GM19238 (cell line): ENCODE results near the gene FANCL.
"Not testable (repeated sequence)": the region's sequence is repeated elsewhere in the genome, so short reads cannot be mapped to it uniquely, and the experiment has no call there.

ENCODE experiments used
- DNase-seq: peaks from one replicate; pipeline ENCODE4 v3.0.0; 2011; ENCODE audit warnings: low spot score; ENCODE audit not compliant: insufficient read length

The FANCL gene

DNA sequence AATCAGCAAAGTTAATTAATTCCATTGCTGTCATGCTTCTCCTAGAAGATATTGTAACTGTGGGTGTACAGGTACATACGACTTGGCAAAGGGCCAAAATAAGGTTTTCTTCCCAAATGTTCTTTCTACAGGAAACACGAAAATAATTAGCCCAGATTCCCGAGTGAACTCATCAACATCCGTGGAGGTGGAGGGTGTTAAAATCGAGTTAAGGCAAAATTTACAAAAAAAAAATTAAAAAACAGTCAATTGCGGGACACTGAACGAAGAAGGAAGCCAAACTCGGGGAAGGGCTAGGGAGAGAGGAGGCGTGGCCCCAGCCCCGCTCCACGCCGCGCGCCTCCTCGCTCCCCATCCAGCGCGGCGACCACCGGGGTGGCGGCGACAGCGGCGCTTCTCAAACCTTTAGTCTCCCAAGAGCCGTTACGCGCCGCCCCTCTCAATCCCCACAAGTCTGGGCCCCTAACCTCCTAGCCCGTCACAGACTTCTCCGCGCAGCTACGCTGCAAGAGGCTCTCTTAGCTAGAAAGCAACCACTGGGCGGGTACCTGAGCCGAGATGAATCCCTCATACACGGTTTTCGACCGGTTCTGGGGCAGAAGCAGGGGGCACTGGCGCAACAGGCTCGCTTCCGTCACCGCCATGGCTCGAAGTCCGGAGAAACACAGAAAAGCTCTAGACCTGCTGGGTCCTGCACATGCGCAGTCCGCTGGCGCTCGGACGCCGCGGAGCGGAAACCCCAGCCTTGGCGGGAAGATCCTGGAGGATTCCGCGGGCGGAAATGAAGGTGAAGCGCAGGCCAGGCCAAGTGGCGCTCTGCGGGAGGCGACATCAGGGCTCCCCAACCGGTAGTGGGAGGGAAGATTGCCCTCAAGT, at the start of gene FANCL:
Gene FANCL (minus strand): TSS at position 656 of the 876 bp plus-strand sequence. CDS start 12 bp downstream, at position 644.
- DNase-seq: peak; percentile 72

GRCh38 chr2:58289029-58289428, 47.9 kb upstream of the FANCL start:
- DNase-seq: no peak

- DNase-seq: no peak
These were observed 42.8 kb upstream of the FANCL start for GRCh38 chr2:58283931-58284330.

DNA sequence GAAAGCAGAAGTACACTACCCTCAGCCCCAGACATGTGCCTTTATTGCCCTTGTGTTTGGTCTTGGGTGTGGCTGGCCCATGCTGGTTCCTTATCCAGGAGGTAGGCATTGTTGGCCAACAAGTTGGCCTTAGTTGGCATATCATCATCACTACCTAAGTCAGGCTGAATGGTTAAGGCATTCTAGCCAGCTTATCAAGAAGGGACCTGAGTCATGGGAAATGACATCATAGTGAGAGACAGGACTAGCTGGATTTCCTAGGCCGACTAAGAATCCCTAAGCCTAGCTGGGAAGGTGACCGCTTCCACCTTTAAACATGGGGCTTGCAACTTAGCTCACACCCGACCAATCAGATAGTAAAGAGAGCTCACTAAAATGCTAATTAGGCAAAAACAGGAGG, 34.0 kb upstream of the FANCL start:
- not testable (repeated sequence) for DNase-seq

DNA sequence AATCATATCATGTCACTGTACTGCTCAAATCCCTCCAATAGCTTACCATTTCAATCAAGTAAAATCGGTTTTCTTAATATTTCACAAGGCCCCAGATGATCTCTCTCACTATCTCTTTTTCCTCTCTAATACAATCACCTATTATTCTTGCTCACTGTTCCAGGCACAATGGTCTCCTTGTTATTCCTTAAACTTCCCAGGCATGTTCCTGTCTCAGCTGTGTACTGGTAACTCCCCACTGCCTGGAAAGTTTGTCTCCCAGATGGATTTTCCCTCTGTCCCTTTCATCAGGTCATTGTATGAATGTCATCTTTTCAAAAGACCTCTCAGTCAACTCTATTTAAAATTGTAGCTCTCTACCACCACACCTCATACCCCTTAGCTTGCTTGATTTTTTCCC, 30.7 kb upstream of the FANCL start:
- DNase-seq: no peak

DNA sequence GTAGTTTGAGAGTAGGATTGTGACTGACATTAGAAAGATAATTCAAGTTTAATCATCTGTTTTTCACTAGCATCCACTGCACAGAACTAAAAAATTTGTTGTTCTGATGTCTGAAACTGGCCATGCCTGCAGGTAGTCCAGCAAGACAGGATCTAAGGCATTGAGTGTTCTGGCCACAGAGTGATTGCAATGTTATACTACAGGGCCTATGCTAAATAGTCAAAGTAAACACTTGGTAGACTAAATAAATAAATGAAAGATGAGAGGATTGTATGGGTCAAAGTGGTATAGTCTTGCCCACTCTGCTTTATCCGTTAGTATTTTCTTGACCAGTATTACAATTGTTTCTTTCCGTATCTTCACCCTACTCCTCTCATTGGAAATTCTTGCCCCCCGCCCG, 27.6 kb upstream of the FANCL start:
- DNase-seq: no peak

DNA sequence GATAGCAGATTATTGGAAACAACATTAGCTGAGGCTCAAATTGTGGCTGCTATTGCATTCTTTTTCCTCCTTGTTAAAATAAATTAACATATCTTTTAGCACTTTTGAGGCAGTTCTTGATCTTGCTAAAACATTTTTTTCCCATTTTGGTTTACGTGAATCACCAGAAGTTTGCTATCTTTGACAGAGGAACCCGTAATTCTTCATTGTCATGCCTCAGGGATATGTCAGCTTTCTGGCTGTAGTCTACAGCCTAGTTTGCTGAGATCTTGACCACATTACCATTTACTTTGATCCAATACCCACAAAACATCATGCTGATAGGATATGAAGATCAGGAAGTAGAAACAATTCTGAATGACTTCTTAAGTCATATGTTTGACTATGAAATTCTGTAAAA, 25.1 kb upstream of the FANCL start:
- no peak for DNase-seq

DNA sequence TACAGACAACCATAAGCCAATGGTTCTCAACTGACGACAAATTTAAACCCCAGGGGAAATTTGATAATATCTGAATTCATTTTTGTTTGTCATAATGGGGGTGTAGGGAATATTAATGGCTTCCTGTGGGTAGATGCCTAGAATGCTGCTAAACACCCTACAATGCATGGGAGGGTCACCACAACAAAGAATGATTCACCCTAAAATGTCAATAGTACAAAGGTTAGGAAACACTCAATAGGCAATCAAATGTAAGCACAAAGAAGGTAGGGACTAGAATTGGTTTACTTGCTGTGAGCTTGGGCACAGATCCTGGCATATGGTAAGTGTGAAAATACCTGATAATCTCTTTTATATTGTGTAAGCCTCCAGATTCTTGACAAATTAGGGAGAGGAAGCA, 20.1 kb upstream of the FANCL start:
- no peak for DNase-seq

DNA sequence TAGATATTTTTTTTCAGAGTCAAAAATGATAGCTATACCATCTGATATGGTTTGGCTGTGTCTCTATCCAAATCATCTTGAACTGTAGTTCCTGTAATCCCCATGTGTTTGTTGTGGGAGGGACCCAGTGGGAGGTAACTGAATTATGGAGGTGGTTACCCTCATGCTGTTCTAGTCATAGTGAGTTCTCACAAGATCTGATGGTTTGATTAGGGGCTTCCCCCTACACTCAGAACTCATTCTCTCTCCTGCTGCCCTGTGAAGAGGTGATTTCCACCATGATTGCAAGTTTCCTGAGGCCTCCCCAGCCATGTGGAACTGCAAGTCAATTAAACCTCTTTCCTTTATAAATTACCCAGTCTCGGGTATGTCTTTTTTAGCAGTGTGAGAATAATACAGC, 17.3 kb upstream of the FANCL start:
- DNase-seq: not testable (repeated sequence)

- DNase-seq: not testable (repeated sequence)
These were observed 10.4 kb upstream of the FANCL start for GRCh38 chr2:58251331-58252201.

DNA sequence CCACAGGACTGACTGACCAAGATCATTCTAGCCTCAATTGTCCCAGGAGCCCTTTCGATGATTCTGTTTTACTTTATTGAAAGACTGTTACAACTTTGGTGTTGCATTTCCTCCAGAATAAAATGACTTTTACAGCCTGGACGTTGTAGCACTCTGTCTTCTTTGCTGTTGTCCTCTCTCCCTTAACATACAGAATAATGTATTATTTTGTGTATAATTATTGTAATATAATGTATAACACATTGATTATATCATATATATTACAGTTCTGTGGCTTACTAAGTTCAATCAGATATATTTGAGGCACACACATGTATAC, 380 bp upstream of the FANCL start:
- no peak for DNase-seq

DNA sequence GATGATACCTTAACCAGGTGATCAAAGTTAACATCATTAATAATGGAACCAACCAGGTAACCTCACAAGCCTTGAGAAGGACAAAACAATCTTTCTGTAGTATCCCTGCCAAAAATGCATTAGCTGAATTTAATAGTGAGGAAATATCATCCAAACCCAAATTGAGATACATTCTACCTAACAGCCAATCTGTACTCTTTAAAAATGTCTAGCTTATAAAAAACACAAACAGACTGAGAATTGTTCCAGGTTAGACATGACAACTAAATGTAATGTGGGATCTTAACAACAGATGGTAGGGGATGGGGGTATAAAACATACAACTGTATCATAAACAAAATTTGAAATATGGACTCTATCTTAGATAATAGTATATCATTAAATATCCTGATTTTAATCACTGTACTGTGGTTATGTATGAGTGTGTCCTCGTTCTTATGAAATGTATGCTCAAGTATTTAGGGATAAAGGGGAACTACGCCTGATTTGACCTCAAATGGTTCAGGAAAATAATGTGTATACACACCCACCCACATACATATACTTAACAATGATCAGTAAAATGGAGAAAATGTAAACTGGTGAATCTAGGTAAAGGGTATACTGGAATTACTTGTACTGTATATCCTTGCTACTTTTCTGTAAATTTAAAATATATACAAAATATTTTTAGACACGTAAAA, 1.7 kb downstream of the FANCL start:
- DNase-seq: no peak

DNA sequence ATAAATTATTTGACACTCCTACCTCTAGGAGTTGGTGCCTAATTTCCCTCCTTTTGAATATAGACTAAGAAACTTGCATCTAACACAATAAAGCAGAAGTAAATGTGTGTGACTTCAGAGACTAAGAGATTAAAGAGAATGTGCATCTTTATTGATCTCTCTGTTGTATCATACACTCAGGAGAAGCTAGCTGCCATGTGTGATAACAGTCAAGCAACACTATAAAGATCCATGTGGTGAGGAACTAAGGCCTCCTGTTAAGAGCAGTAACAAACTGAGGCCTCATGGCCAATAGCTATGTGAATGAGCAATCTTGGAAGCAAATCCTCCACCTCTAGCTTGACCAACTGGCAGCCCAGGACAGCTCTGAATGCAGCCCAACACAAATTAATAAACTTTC, 3.4 kb downstream of the FANCL start:
- DNase-seq: no peak

DNA sequence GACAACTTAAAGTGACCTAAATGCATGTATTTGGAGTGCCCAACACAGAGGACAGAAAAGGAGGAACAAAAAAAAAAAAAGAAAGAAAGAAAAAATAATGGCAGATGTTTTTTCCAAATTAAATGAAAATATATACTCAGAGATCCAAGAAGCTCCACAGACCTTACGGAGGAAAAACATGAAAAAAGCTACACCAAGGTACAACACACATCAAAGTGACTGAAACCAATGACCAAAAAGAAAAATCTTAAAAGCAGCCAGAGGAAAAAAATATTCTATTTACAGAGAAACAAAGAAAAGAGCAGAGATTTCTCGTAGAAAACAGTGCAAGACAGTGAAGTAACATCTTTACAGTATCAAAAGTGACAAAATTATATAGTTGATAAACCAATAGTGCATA, 5.1 kb downstream of the FANCL start:
- no peak for DNase-seq

DNA sequence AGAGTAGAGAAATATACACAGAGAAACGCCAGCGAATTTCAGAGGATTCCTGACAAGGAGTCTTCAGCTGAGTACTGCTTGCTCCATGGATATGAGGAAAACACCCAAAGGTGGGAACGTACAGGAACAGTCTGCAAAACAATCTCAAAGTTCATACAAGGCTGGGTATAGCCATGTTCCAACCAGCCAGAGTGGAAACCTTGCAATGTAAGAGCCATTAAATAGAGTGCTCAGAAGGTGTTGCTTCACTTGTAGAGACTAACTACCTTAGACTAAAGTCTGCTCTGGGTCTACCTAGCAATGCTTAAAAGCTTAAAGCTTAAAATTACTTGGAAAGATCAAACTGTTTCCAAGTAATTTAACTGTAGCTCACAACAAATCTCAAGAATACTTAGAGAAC, 6.0 kb downstream of the FANCL start:
- no peak for DNase-seq

- DNase-seq: no peak
These were observed 12.8 kb downstream of the FANCL start for GRCh38 chr2:58228299-58228698.

- DNase-seq: no peak
These were observed 13.8 kb downstream of the FANCL start for GRCh38 chr2:58227171-58227917.

DNA sequence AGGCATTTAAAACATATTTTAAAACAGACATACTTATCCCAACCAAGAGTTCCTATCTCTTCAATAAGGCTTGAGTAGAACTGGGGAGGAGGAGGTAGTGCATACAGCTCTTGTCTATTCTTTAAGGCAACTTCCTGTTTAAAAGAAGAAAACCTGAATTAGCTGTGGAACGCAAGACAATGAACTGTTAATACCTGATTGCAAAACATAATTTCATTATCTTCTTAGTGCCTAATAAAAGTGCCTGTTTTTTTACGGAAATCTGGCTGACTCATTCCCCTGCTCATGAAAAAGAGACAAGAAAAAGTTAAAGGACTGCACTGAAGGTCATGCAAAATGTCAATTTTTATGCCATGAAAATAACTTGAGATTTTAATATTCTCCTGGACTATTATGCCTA, 19.2 kb downstream of the FANCL start:
- DNase-seq: no peak

DNA sequence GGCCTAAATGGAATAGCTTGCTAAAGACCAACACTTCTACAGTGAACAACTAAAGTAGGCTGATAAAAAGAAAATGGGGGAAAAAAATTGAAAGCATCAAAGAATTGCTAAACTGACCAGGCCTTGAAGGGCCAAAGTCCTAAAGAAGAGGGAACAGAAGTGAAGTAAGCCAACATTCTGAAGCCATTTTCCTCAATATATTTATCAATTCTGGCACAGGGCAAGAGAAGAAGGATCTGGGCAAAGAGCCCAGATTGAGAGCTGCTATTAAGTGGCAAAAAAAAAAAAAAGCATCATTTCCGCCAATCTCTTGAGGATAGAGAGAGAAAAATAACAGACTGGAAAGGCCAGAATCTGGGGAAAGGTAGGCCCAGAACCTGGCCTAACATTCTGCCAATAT, 25.7 kb downstream of the FANCL start:
- DNase-seq: no peak

- DNase-seq: not testable (repeated sequence)
These were observed 30.1 kb downstream of the FANCL start for GRCh38 chr2:58210951-58211568.

- DNase-seq: no peak
These were observed 33.9 kb downstream of the FANCL start for GRCh38 chr2:58207189-58207588.
